SK-N-SH (cell line): ENCODE results near the gene USH1C. TPM values are rescaled to one million over a fixed set of nuclear protein-coding genes. Genes with fewer than 3 reads are reported as not detected.

ENCODE experiments used
- CTCF ChIA-PET: fragments of 300-600, 350-600 bp; formaldehyde crosslinking; extraction: SDS; loops from one replicate; lab custom pipeline; 2021; lab: Yijun Ruan, JAX
- POLR2A ChIA-PET: fragments of 350-600 bp; sonication (Branson Sonifier 250); formaldehyde crosslinking; extraction: SDS; loops from one replicate; lab custom pipeline; 2020; ENCODE audit warnings: antibody characterized with exemption, inconsistent platforms; lab: Yijun Ruan, JAX
- DNase-seq: peaks from one replicate; pipeline ENCODE4 v3.0.0; 2012
- H2AFZ ChIP-seq: fragments of 200-600 bp; sonication (generic); 2 replicates; pipeline ENCODE4 v1.8.1; 2016; ENCODE audit warnings: antibody characterized with exemption, mild to moderate bottlenecking, low read depth
- H3F3A ChIP-seq: fragments of 200-600 bp; sonication (generic); replicated peaks from 2 replicates; pipeline ENCODE3; 2016; ENCODE audit warnings: antibody characterized with exemption, mild to moderate bottlenecking; ENCODE audit not compliant: insufficient read depth
- H3K27ac ChIP-seq, 2 experiments: fragments of 200-500 bp in 1 of 2; fragments of 200-600 bp in 1 of 2; sonication (Bioruptor generic) in 1 of 2; sonication (generic), shearing (Covaris generic) in 1 of 2; 2 replicates each; pipeline versions ENCODE4 v1.5.1 to v1.6.1; 2014 to 2016; ENCODE audit warnings: low read depth in 2 of 2, inconsistent platforms in 1 of 2, low read length in 1 of 2, mild to moderate bottlenecking in 1 of 2, mixed read lengths in 1 of 2
- H3K27me3 ChIP-seq: fragments of 200-600 bp; sonication (generic), shearing (Covaris generic); 2 replicates; pipeline ENCODE4 v1.6.1; 2016; ENCODE audit warnings: mixed run types; ENCODE audit not compliant: insufficient read depth
- H3K36me3 ChIP-seq, 2 experiments: fragments of 200-500 bp in 1 of 2; fragments of 200-600 bp in 1 of 2; sonication (Bioruptor generic) in 1 of 2; sonication (generic) in 1 of 2; replicated peaks in 1 of 2; 2 replicates each; pipeline versions ENCODE3 to v1.5.1; 2014 to 2016; ENCODE audit warnings: low read length in 1 of 2, mild to moderate bottlenecking in 1 of 2; ENCODE audit not compliant: insufficient read depth in 2 of 2, control insufficient read depth in 1 of 2
- H3K4me1 ChIP-seq, 2 experiments: fragments of 200-500 bp in 1 of 2; fragments of 200-600 bp in 1 of 2; sonication (Bioruptor generic) in 1 of 2; sonication (generic), shearing (Covaris generic) in 1 of 2; 2 replicates each; pipeline versions ENCODE4 v1.5.1 to v1.6.1; 2014 to 2016; ENCODE audit warnings: low read depth in 1 of 2, low read length in 1 of 2, mixed run types in 1 of 2; ENCODE audit not compliant: insufficient read depth in 2 of 2, control insufficient read depth in 1 of 2
- H3K4me2 ChIP-seq: fragments of 200-600 bp; sonication (generic), shearing (Covaris generic); 2 replicates; pipeline ENCODE4 v1.6.1; 2017; ENCODE audit warnings: mixed run types
- H3K4me3 ChIP-seq, 2 experiments: fragments of 200-500 bp in 1 of 2; fragments of 200-600 bp in 1 of 2; sonication (Bioruptor generic) in 1 of 2; sonication (generic), shearing (Covaris generic) in 1 of 2; 2 replicates each; pipeline versions ENCODE4 v1.5.1 to v1.8.1; 2014 to 2016; ENCODE audit warnings: low read depth in 2 of 2, inconsistent platforms in 1 of 2, low read length in 1 of 2, mild to moderate bottlenecking in 1 of 2, mixed read lengths in 1 of 2, moderate library complexity in 1 of 2
- H3K79me2 ChIP-seq: fragments of 200-600 bp; sonication (generic); 2 replicates; pipeline ENCODE4 v1.8.1; 2017; ENCODE audit warnings: mild to moderate bottlenecking; ENCODE audit not compliant: insufficient read depth
- H3K9ac ChIP-seq: fragments of 200-600 bp; sonication (generic); 2 replicates; pipeline ENCODE4 v1.6.1; 2017; ENCODE audit warnings: mixed run types
- H3K9me2 ChIP-seq: fragments of 200-600 bp; sonication (generic); 2 replicates; pipeline ENCODE4 v1.6.1; 2017; ENCODE audit warnings: mixed run types
- H3K9me3 ChIP-seq: fragments of 200-600 bp; sonication (generic); 2 replicates; pipeline ENCODE4 v1.6.1; 2017; ENCODE audit warnings: mixed run types, mild to moderate bottlenecking, moderate library complexity
- H4K20me1 ChIP-seq: fragments of 200-600 bp; sonication (generic); 2 replicates; pipeline ENCODE4 v1.6.1; 2017; ENCODE audit warnings: mild to moderate bottlenecking, mixed run types; ENCODE audit not compliant: insufficient read depth
- CHD2 ChIP-seq: fragments of 150-350 bp; IDR thresholded peaks from 2 replicates; pipeline ENCODE4 v1.6.1; 2018; ENCODE audit warnings: low read length; ENCODE audit not compliant: partially characterized antibody
- ELF1 ChIP-seq: IDR thresholded peaks from 2 replicates; pipeline ENCODE4 v1.4.0; 2012
- FOXJ3 ChIP-seq: sonication (generic); formaldehyde crosslinking; IDR thresholded peaks from 2 replicates; pipeline ENCODE4 v1.5.1; 2020; ENCODE audit warnings: mild to moderate bottlenecking, missing genetic modification reagents
- IRF3 ChIP-seq: fragments of 150-350 bp; IDR thresholded peaks from 2 replicates; pipeline ENCODE4 v1.6.1; 2016; ENCODE audit warnings: mild to moderate bottlenecking, low read depth, low read length
- JUND ChIP-seq: IDR thresholded peaks from 2 replicates; pipeline ENCODE4 v1.4.0; 2012
- MEF2A ChIP-seq: IDR thresholded peaks from 2 replicates; pipeline ENCODE4 v1.4.0; 2012; ENCODE audit warnings: low read depth, borderline replicate concordance
- RCOR1 ChIP-seq: fragments of 150-350 bp; IDR thresholded peaks from 2 replicates; pipeline ENCODE4 v1.6.1; 2017; ENCODE audit warnings: antibody characterized with exemption, low read length
- REST ChIP-seq: IDR thresholded peaks from 2 replicates; pipeline ENCODE4 v1.6.1; 2012; ENCODE audit warnings: mild to moderate bottlenecking, low read depth, low read length, moderate library complexity
- RFX5 ChIP-seq: IDR thresholded peaks from 2 replicates; pipeline ENCODE4 v1.6.1; 2012; ENCODE audit warnings: mild to moderate bottlenecking, improper control_type of control experiment, low read length
- SIN3A ChIP-seq: IDR thresholded peaks from 2 replicates; pipeline ENCODE4 v1.6.1; 2012; ENCODE audit warnings: low read depth, mild to moderate bottlenecking, low read length, moderate library complexity, borderline replicate concordance
- SMC3 ChIP-seq: IDR thresholded peaks from 2 replicates; pipeline ENCODE4 v1.6.1; 2012; ENCODE audit warnings: low read depth, low read length, improper control_type of control experiment
- TCF12 ChIP-seq: IDR thresholded peaks from 2 replicates; pipeline ENCODE4 v1.4.0; 2012
- WGBS: methylation state at CpG from one replicate; pipeline ENCODE4 v1.1.6; 2017; ENCODE audit warnings: low lambda C conversion rate; 5-methylcytosine and 5-hydroxymethylcytosine counted together
- polyA plus RNA-seq, 3 experiments: library from polyadenylated mRNA; depleted of rRNA; stranded (reverse); fragments of >200 nt; gene quantifications; 2 replicates each; pipeline ENCODE4 v1.2.3, GENCODE V29; 2012
- TF ChIP-seq, protein P1 (sequence below): IDR thresholded peaks from 2 replicates; pipeline ENCODE4 v1.4.0; 2012; ENCODE audit warnings: low read depth, borderline replicate concordance
- TF ChIP-seq, protein P2 (sequence below): IDR thresholded peaks from 2 replicates; pipeline ENCODE4 v1.4.0; 2012; ENCODE audit warnings: low read depth, borderline replicate concordance

The USH1C gene
- polyA plus RNA-seq, 1 of the 3 experiments (the other 2 are of a cell fraction) = not detected

- TF ChIP-seq MEF2A (no peak), ELF1 (no peak), SMC3 (no peak)
Measured at GRCh38 chr11:17498058-17498457, 46.2 kb downstream of the USH1C start (continued).

- Histone ChIP-seq H3K27me3 (0 out of 2 replicates have a peak, but pooled peaks cover 6% of the 10 kb centered on the region), H3K36me3 (no peaks in the 10 kb centered on the region), H3K27ac (no peak overlapping the region), H3K4me1 (no peaks in the 10 kb centered on the region; a peak in 1 of 4 replicates), H3K4me3 (no peak overlapping the region), H3K4me2 (no peak overlapping the region), H3K9ac (no peak overlapping the region), H3K9me3 (no peaks in the 10 kb centered on the region), H3F3A (no peaks in the 10 kb centered on the region), H4K20me1 (no peaks in the 10 kb centered on the region), H2AFZ (no peak overlapping the region), H3K9me2 (no peaks in the 10 kb centered on the region), H3K79me2 (no peaks in the 10 kb centered on the region)
- ChIA-PET POLR2A (no interaction called here), CTCF (interaction anchor here (1.0 to 45.6 kb wide), 5 partner anchors 8 to 144 kb away, joined by 3 to 1101 read pairs (median 16); partner anchors contain the start of gene KCNJ11)
- no peak for DNase-seq
- 60% methylated on average over 4 of the region's 7 CpGs for WGBS
- TF ChIP-seq SMC3 = no peak
- no peak for TF ChIP-seq TCF12
- TF ChIP-seq RCOR1 = no peak
- no peak for TF ChIP-seq CHD2
- no peak for TF ChIP-seq IRF3
- no peak for TF ChIP-seq RFX5
- TF ChIP-seq, protein P1, sequence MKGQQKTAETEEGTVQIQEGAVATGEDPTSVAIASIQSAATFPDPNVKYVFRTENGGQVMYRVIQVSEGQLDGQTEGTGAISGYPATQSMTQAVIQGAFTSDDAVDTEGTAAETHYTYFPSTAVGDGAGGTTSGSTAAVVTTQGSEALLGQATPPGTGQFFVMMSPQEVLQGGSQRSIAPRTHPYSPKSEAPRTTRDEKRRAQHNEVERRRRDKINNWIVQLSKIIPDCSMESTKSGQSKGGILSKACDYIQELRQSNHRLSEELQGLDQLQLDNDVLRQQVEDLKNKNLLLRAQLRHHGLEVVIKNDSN = no peak
- no peak for TF ChIP-seq JUND
- no peak for TF ChIP-seq SIN3A
- no peak for TF ChIP-seq REST
- TF ChIP-seq, protein P2, sequence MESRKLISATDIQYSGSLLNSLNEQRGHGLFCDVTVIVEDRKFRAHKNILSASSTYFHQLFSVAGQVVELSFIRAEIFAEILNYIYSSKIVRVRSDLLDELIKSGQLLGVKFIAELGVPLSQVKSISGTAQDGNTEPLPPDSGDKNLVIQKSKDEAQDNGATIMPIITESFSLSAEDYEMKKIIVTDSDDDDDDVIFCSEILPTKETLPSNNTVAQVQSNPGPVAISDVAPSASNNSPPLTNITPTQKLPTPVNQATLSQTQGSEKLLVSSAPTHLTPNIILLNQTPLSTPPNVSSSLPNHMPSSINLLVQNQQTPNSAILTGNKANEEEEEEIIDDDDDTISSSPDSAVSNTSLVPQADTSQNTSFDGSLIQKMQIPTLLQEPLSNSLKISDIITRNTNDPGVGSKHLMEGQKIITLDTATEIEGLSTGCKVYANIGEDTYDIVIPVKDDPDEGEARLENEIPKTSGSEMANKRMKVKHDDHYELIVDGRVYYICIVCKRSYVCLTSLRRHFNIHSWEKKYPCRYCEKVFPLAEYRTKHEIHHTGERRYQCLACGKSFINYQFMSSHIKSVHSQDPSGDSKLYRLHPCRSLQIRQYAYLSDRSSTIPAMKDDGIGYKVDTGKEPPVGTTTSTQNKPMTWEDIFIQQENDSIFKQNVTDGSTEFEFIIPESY = no peak
- no peak for TF ChIP-seq FOXJ3 (CRISPR knock-in tag)
Measured at GRCh38 chr11:17496406-17496805, 47.8 kb downstream of the USH1C start.
